Measurements from ENCODE around the gene ZRSR2. TPM values are rescaled to one million over a fixed set of nuclear protein-coding genes. Genes with fewer than 3 reads are reported as not detected.

ZRSR2 gene
- total and polyA plus RNA-seq, 9 of the 15 experiments (the other 6 are each of a cell fraction or from before 2014, with no cell fraction given): 3.5 to 19.5 (median 8.6) TPM

- Histone ChIP-seq H3K79me2 (ENCODE audit: control insufficient read depth, insufficient read depth, low read length) (no peaks in the 10 kb centered on the region), H3K4me2 (ENCODE audit: insufficient read depth, low read length) (no peak overlapping the region), H3K9me1 (ENCODE audit: control insufficient read depth, insufficient read depth, low read length) (no peaks in the 10 kb centered on the region), H3K9ac (ENCODE audit: insufficient read depth in 1 of 2, low read depth in 2 of 2, low read length in 2 of 2) (no peak overlapping the region), H2AFZ (ENCODE audit: low read depth, low read length) (no peak overlapping the region), H4K20me1 (replicated peaks; ENCODE audit: control insufficient read depth, insufficient read depth, low read length) (no peaks in the 10 kb centered on the region), H3K9me3 (replicated peaks; ENCODE audit: control insufficient read depth, insufficient read depth, low read depth, low read length) (no peaks in the 10 kb centered on the region), H3K4me1 (replicated peaks in 1 of 2; ENCODE audit: control insufficient read depth in 2 of 2, insufficient read depth in 2 of 2, low read length in 2 of 2) (no peaks in the 10 kb centered on the region), H3K27ac (ENCODE audit: extremely low read depth, low read depth, low read length) (no peak overlapping the region), H3K36me3 (ENCODE audit: control insufficient read depth, insufficient read depth, low read length) (peaks cover 36% of the 10 kb centered on the region; the same call in 2 of the 3 replicates), H3K4me3 (no peak overlapping the region), H3K27me3 (ENCODE audit: control insufficient read depth in 2 of 2, insufficient read depth in 2 of 2, low read length in 2 of 2) (no peaks in the 10 kb centered on the region)
- TF ChIP-seq HDGF (IDR thresholded peaks at IDR 0.05): no peak
- no peak for TF ChIP-seq SMARCE1 (IDR thresholded peaks at IDR 0.05)
- no TSS peak for BruUV-seq (replicated peaks)
- DNase-seq (ENCODE audit: extremely low read depth in 1 of 4, low spot score in 3 of 4) (no peak), FAIRE-seq (no peak), ATAC-seq (no peak)
- in situ Hi-C loops (cut with MboI) (no loop called here), intact Hi-C loops (cut with micrococcal nuclease) (no loop called here)
- WGBS (ENCODE audit: insufficient coverage, low coverage, missing lambda C conversion rate): 51% methylated on average over 2 of the region's 2 CpGs
- ChIA-PET POLR2A (no interaction called here), CTCF (ENCODE audit: low intra/inter-chr PET ratio) (no interaction called here)
Observed at GRCh38 chrX:15841853-15842516, 51.7 kb downstream of the ZRSR2 start.

- H3K9me1 ChIP-seq (ENCODE audit: control insufficient read depth, insufficient read depth, low read length): no peaks in the 10 kb centered on the region
- no peaks in the 10 kb centered on the region for H3K79me2 ChIP-seq (ENCODE audit: control insufficient read depth, insufficient read depth, low read length)
- H4K20me1 ChIP-seq (replicated peaks; ENCODE audit: control insufficient read depth, insufficient read depth, low read length): no peaks in the 10 kb centered on the region
- H3K4me2 ChIP-seq (ENCODE audit: insufficient read depth, low read length): no peak overlapping the region
- H3K27ac ChIP-seq (ENCODE audit: extremely low read depth, low read depth, low read length): no peak overlapping the region
- no peaks in the 10 kb centered on the region for H3K4me1 ChIP-seq (replicated peaks in 1 of 2; ENCODE audit: control insufficient read depth in 2 of 2, insufficient read depth in 2 of 2, low read length in 2 of 2)
- no peak overlapping the region for H3K9ac ChIP-seq (ENCODE audit: insufficient read depth in 1 of 2, low read depth in 2 of 2, low read length in 2 of 2)
- no peaks in the 10 kb centered on the region for H3K9me3 ChIP-seq (replicated peaks; ENCODE audit: control insufficient read depth, insufficient read depth, low read depth, low read length)
- ATAC-seq (no peak), FAIRE-seq (no peak), DNase-seq (ENCODE audit: extremely low read depth in 1 of 4, low spot score in 3 of 4) (no peak)
- no peak overlapping the region for H3K4me3 ChIP-seq
- POLR2A ChIA-PET: no interaction called here
- BruUV-seq (replicated peaks): no TSS peak
- intact Hi-C loops (cut with micrococcal nuclease): no loop called here
- H3K36me3 ChIP-seq (ENCODE audit: control insufficient read depth, insufficient read depth, low read length): peaks cover 50% of the 10 kb centered on the region; the same call in 2 of the 3 replicates
- CTCF ChIA-PET (ENCODE audit: low intra/inter-chr PET ratio): no interaction called here
- no peak overlapping the region for H2AFZ ChIP-seq (ENCODE audit: low read depth, low read length)
- in situ Hi-C loops (cut with MboI): no loop called here
- H3K27me3 ChIP-seq (ENCODE audit: control insufficient read depth in 2 of 2, insufficient read depth in 2 of 2, low read length in 2 of 2): no peaks in the 10 kb centered on the region
- TF ChIP-seq TBP (optimal IDR thresholded peaks at IDR 0.05; ENCODE audit: low read depth, low read length): no peak
- no peak for TF ChIP-seq CHD7 (IDR thresholded peaks at IDR 0.05; ENCODE audit: low read depth, low read length)
- TF ChIP-seq ZBTB17 (CRISPR knock-in tag; IDR thresholded peaks at IDR 0.05): no peak
- no peak for TF ChIP-seq STAT5A (IDR thresholded peaks at IDR 0.05; ENCODE audit: borderline replicate concordance, low read length)
Observed at GRCh38 chrX:15843960-15844359, 53.7 kb downstream of the ZRSR2 start.
